Head of caudate nucleus (tissue), 42 donors: ENCODE measurements around the gene ZNF880.
"Not testable (repeated sequence)": the region's sequence is repeated elsewhere in the genome, so short reads cannot be mapped to it uniquely, and the experiment has no call there.

Experiments used
- DNase-seq, 42 donors: peaks; one replicate each; pipeline versions ENCODE4 v3.0.0 to v3.0.0-alpha.2; 2020 to 2021; ENCODE audit warnings: mixed read lengths in 7 of 42
- intact Hi-C: fragments of 100-400 bp; cut with DNase I; formaldehyde crosslinking; loops from one replicate; pipeline ENCODE4 v1.15.0; 2022

Gene ZNF880

DNA sequence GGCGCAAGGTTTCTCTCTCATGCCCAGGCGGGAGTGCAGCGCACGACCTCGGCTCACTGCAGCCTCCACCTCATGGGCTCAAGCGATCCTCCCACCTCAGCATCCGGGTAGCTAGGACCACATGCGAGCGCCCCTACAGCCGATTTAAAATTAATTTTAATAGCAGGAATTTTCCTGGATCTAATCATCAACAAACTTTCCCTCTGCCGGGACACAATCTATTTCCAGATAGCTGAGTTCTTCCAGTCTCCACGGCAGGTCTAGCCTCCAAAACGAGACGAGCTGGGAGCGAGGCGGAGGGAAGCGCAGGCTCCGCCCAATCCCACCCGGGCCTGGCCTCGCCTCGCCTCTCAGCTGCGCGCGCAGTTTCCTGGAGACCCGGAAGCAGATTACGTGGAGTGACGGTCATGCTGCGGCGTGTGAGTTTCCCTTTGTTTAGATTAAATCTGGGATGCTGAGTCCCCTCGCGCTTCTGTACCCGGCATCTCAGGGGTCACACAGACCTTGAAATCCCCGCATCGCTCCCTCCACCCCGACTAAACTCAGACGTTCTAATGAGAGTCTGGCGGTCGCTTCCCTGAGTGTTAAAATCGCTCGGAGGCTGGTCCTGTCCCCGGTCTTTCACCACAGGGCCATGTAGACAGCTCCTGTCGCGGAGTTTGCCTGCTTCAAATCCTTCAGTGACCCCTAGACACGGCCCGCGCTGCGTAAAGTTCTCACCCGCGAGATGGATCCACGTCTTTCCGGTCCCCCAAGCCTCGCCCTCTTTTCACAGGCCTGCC, at the start of gene ZNF880:
Gene ZNF880, plus strand, starts transcription at position 365 of the 782 bp plus-strand sequence. Its CDS starts 43 bp downstream, at position 408.
- intact Hi-C loops: no loop called here
- peak; percentile 91 to 99 (median 96) for DNase-seq

DNA sequence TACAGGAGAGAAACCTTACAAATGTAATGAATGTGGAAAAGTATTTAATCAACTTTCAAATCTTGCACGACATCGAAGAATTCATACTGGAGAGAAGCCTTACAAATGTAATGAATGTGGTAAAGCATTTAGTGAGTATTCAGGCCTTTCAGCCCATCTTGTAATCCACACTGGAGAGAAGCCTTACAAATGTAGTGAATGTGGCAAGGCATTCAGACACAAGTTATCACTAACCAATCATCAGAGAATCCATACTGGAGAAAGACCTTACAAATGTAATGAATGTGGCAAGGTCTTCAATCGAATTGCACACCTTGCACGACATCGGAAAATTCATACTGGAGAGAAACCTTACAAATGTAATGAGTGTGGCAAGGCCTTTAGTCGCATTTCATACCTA, 47.3 kb upstream of the ZNF880 start:
- intact Hi-C loops: no loop called here
- no peak for DNase-seq

- DNase-seq: no peak
- intact Hi-C loops: no loop called here
Measured at GRCh38 chr19:52331757-52332156, 38.0 kb upstream of the ZNF880 start.

DNA sequence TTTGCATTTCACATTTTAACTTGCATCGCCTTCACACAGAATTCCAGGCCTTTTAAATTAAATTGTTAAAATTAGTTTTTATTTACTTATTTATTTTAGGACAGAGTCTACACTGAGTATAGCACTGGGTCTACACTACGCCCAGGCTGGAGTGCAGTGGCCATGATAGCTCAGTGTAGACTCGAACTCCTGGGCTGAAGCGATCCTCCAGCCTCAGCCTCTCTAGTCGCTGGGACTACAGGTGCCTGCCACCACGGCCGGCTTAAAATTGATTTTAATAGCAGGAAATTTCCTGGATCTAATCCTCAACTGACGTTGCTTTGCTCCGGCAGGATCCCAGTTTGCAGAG, 34.0 kb upstream of the ZNF880 start:
- DNase-seq: no peak
- intact Hi-C loops: no loop called here

- intact Hi-C loops: no loop called here
- peak; percentile 83 to 97 (median 93) for DNase-seq
Measured at GRCh38 chr19:52336117-52336790, 33.5 kb upstream of the ZNF880 start, which contains the start of gene ZNF610. Gene ZNF610 (plus strand): TSS chr19:52336243. CDS start chr19:52349173, 12,930 bp downstream.

DNA sequence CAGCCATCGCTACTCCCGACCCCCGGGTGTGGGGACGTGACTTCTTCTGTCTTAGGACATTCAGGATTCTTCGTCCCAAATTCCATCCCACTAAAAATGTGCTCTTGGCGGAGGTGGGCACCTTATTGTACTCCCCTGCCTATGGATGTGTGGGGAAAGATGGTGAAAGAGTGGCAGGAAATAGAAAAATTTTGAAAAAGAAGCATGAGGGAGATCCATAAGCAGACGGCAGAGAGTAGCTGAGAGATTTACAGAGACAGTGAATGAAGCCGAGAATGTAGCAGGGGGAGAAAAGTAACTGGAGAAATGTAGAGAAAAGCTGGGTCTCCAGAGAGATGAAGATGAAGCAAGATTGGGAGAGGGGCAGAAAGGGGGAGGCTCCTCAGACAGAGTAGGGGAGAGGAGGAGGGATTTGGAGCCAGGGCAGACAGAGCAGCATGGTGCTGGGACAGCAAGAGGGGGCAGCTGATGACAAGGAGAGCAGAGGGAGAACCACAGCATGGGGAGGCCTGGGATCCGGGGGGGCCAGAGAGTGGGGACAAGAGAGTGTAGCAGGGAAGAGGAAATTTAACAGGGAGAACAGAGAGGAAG, 32.8 kb upstream of the ZNF880 start:
- intact Hi-C loops: no loop called here
- DNase-seq: no peak

- intact Hi-C loops, DNase-seq: not testable (repeated sequence)
Measured at GRCh38 chr19:52339022-52339421, 30.7 kb upstream of the ZNF880 start.

DNA sequence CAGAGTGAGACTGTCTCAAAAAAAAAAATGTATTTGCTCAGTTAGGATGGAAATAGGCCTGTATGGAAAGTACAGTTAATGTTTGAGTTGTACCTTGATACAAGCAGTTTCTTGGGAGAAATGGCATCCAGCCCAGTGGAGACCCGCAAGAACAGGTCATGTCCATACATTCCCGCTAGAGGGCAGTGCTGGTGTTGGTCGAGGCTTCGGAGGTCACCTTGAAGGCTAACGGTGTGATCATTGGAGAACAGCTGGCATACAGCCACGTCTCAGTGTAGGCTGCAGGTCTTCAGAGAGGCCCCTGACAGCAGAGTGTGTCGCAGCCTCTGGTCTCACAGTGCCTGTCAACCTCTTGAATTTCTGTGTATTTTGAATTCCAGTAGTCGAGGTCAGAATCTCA, 26.2 kb upstream of the ZNF880 start:
- intact Hi-C loops: no loop called here
- peak in 41 of 42 donors; percentile 8 to 81 (median 49) for DNase-seq

DNA sequence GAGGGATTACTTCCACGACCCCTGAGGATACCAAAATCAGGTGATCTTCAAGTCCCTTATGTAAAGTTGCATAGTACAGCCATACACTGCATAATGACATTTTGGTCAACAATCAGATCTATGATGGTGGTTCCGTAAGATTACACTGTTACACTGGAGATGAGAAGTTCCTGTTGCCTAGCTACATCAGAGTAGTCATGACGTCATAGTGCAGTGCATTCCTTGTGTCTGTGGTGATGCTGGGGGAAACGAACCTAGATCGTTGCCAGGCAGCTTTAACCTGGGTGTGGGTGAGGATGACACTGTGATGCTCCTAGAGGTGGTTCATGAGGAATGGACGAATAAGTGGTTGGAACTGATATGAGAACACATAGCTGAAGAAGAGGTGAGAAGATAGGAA, 24.6 kb upstream of the ZNF880 start:
- intact Hi-C loops: no loop called here

DNA sequence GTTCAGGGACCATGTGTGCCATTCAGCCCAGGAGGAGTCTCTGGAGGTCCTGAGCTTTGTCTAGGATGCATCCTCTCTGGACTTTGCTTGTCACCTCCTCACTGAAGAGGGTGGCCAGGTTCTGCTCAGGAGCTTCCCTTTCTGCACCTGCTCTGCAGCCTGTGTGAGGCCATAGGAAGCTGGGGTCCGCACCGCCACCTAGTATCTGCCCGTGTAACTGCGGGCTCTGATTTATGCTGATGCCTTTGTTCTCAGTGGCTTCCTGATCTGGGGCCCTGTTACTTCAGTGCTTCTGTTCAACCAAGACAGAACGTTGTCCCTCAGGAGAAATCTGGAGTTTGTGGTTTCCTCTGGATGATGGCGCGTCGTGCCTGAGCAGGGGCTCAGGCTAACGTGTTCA, 18.2 kb upstream of the ZNF880 start:
- DNase-seq: no peak
- intact Hi-C loops: no loop called here

More for the DNA sequence above, 24.6 kb upstream of the ZNF880 start:
- DNase-seq: no peak

GRCh38 chr19:52366414-52366824, 3.3 kb upstream of the ZNF880 start:
- intact Hi-C loops: no loop called here

GRCh38 chr19:52370341-52370710, 603 bp downstream of the ZNF880 start:
- intact Hi-C loops: no loop called here
- DNase-seq: no peak

More at GRCh38 chr19:52366414-52366824, 3.3 kb upstream of the ZNF880 start:
- DNase-seq: no peak

- DNase-seq: no peak
- intact Hi-C loops: no loop called here
Measured at GRCh38 chr19:52391135-52391534, 21.4 kb downstream of the ZNF880 start.

DNA sequence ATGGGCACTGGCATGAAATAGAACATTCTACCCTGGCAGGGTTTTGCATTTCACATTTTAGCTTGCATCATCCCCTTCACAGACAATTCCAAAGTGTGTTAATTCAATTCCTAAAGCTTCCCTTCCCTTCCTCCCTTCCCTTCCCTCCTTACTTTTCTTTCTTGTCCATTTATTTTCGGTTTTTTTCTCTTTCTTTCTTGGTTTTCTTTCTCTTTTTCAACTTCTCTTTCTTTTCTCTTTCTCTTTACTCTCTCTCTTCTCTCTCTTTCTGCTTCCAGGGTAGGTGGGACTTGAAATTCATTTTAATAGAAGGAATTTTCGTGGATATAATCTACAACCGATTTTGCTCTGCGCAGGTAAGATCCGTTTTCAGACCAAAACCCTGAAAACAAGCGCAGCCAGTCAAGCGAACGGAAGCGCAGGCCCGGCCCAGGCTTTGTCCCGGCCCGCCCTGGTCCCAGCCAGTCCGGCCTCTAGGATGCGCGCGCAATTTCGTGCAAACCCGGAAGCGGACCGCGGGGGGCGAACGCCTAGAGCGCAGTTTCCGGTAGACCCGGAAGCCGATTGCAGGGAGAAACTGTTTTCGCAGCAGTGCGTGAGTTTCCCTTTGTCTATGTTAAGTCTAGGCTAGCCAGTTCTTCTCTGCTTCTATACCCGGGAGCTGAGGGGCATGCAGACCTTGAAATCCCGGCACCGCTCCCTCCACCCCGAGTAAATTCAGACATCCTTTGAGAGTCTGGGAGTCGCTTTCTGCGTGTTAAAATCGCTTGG, 27.8 kb downstream of the ZNF880 start, which contains the start of gene ZNF528:
Gene ZNF528, plus strand, starts transcription at position 540 of the 771 bp plus-strand sequence. CDS start 4,165 bp downstream, outside the sequence.
- intact Hi-C loops: no loop called here

GRCh38 chr19:52398081-52398441, 28.3 kb downstream of the ZNF880 start:
- intact Hi-C loops: no loop called here
- DNase-seq: peak in 10 of 42 donors; percentile 5 to 43 (median 12)

More for the DNA sequence above, 27.8 kb downstream of the ZNF880 start, which contains the start of gene ZNF528:
- DNase-seq: peak; percentile 85 to 99 (median 96)

GRCh38 chr19:52410276-52410675, 40.6 kb downstream of the ZNF880 start:
- intact Hi-C loops: no loop called here

GRCh38 chr19:52415711-52416110, 46.0 kb downstream of the ZNF880 start:
- intact Hi-C loops: no loop called here
- no peak for DNase-seq

More at GRCh38 chr19:52410276-52410675, 40.6 kb downstream of the ZNF880 start:
- no peak for DNase-seq

- no peak for DNase-seq
- intact Hi-C loops: no loop called here
Measured at GRCh38 chr19:52428937-52429336, 59.2 kb downstream of the ZNF880 start, which contains the start of gene ZNF534. Gene ZNF534 (plus strand): TSS chr19:52429148. CDS start chr19:52431475, 2,327 bp downstream.
